ENCODE measurements around the gene MLST8.
"Not testable (repeated sequence)": the region's sequence is repeated elsewhere in the genome, so short reads cannot be mapped to it uniquely, and the experiment has no call there.

- not testable (repeated sequence) for TF ChIP-seq YY1 (IDR thresholded peaks at IDR 0.05; ENCODE audit: insufficient read depth, insufficient read length); SUZ12 (IDR thresholded peaks at IDR 0.05; ENCODE audit: extremely low read depth, insufficient read depth, insufficient read length); ZNF274 (IDR thresholded peaks at IDR 0.05; ENCODE audit: low read depth, low read length)
Measured at GRCh38 chr16:2240331-2240730, 35.1 kb downstream of the MLST8 start.

Data from NT2/D1 (cell line).